Ishikawa (cell line): ENCODE data around the gene FRS2.

Experiments used
- EP300 ChIP-seq: IDR thresholded peaks from 2 replicates; pipeline ENCODE4 v1.6.1; 2012; ENCODE audit warnings: borderline replicate concordance
- NFIC ChIP-seq: IDR thresholded peaks from 2 replicates; pipeline ENCODE4 v1.6.1; 2012
- TF ChIP-seq, protein P1 (sequence below): IDR thresholded peaks from 2 replicates; pipeline ENCODE4 v1.6.1; 2012

DNA sequence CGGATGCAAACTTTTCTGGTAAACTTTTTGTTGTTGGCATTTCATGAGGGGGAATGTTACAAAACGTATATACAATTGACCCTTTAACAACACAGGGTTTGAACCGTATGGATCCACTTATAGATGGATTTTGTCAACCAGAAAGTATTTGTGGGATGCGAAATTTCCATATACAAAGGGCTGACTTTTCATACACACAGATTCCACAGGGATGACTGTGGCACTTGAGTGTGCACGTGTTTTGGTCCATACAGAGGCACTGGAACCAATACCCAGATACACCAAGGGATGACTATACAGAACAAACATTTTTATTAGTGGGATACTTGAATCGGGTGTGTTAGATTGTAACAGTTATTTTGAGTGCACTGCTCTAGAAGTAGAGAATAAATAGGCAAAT lies 85.3 kb downstream of the FRS2 start:
- TF ChIP-seq NFIC (no peak), EP300 (no peak)
- TF ChIP-seq, protein P1, sequence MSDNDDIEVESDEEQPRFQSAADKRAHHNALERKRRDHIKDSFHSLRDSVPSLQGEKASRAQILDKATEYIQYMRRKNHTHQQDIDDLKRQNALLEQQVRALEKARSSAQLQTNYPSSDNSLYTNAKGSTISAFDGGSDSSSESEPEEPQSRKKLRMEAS, result no peak
